T-cell (primary cell): ENCODE data around the gene SEPTIN6. TPM values are rescaled to one million over a fixed set of nuclear protein-coding genes. Genes with fewer than 3 reads are reported as not detected.

Experiments used
- total RNA-seq, 35 experiments: library from RNA in 6 of 35; stranded (reverse) in 6 of 35; fragments of 120-200 nt in 1 of 35; gene quantifications; one replicate each; pipeline versions ENCODE4 v1.2.1 to v1.2.4 and lab custom pipeline; 2013 to 2026

The SEPTIN6 gene
- total RNA-seq, 5 donors from 2014 or later (not counting 1 experiment from before 2014, with no cell fraction given): 171 to 269 (median 206) TPM

Other genes starting within 250 kb of the SEPTIN6 start
- gene SLC25A5, start 224.7 kb downstream of the SEPTIN6 start, total RNA-seq: 100 to 1,000 TPM; 102 to 171 (median 116) TPM
- 10 to 100 TPM; 19.3 to 25.0 (median 21.4) TPM for gene STEEP1, start 127.8 kb downstream of the SEPTIN6 start, total RNA-seq
- 10 to 100 TPM; 40.2 to 75.3 (median 44.8) TPM for gene UBE2A, start 118.6 kb downstream of the SEPTIN6 start, total RNA-seq
- 10 to 100 TPM; 13.0 to 14.2 (median 13.7) TPM for gene NKRF, start 86.7 kb downstream of the SEPTIN6 start, total RNA-seq
- gene SOWAHD, start 65.4 kb upstream of the SEPTIN6 start, total RNA-seq: 1 to 10 TPM in 3 of 5 donors, under 1 TPM in 1, not detected in 1; 0.48 to 2.2 (median 1.6) TPM
- 1,000 to 10,000 TPM; 2,957 to 4,080 (median 3,439) TPM for gene RPL39, start 98.5 kb upstream of the SEPTIN6 start, total RNA-seq
- gene UPF3B, start 159.8 kb upstream of the SEPTIN6 start, total RNA-seq: 10 to 100 TPM in 2 of 5 donors, 1 to 10 TPM in 3; 7.2 to 11.8 (median 9.6) TPM
- 10 to 100 TPM; 23.4 to 40.5 (median 36.5) TPM for gene RNF113A, start 178.6 kb upstream of the SEPTIN6 start, total RNA-seq
- gene NDUFA1, start 178.7 kb upstream of the SEPTIN6 start, total RNA-seq: 10 to 100 TPM; 56.3 to 60.8 (median 58.0) TPM
- gene AKAP14, start 202.7 kb upstream of the SEPTIN6 start, total RNA-seq: not detected